KMS-11 (cell line): ENCODE results near the gene ZMYND10.
A peak's percentile ranks its signal among the peaks of the same experiment; 100 is the strongest.

Experiments used
- H2AFZ ChIP-seq: fragments of 200-600 bp; sonication (generic); 2 replicates; pipeline ENCODE4 v1.6.1; 2016; ENCODE audit warnings: antibody characterized with exemption, mixed run types, low read depth
- H3K27ac ChIP-seq: fragments of 200-600 bp; sonication (generic); 2 replicates; pipeline ENCODE4 v1.6.1; 2016; ENCODE audit warnings: mild to moderate bottlenecking, mixed run types
- H3K27me3 ChIP-seq: fragments of 200-600 bp; sonication (generic); 2 replicates; pipeline ENCODE4 v1.6.1; 2017; ENCODE audit warnings: mild to moderate bottlenecking, low read depth, mixed run types, moderate library complexity; ENCODE audit not compliant: insufficient read depth
- H3K36me3 ChIP-seq: fragments of 200-600 bp; sonication (generic); 2 replicates; pipeline ENCODE4 v1.6.1; 2017; ENCODE audit warnings: mild to moderate bottlenecking, mixed run types; ENCODE audit not compliant: insufficient read depth
- H3K4me1 ChIP-seq: fragments of 200-600 bp; sonication (generic); 2 replicates; pipeline ENCODE4 v1.6.1; 2016; ENCODE audit warnings: mild to moderate bottlenecking, low read depth, mixed run types; ENCODE audit not compliant: poor library complexity, severe bottlenecking
- H3K4me2 ChIP-seq: fragments of 200-600 bp; sonication (generic); 2 replicates; pipeline ENCODE4 v1.7.0; 2016; ENCODE audit warnings: mild to moderate bottlenecking, mixed run types
- H3K4me3 ChIP-seq: fragments of 200-600 bp; sonication (generic); IDR thresholded peaks from 2 replicates; pipeline ENCODE4 v1.6.1; 2017; ENCODE audit warnings: low read depth, low read length, mixed read lengths; ENCODE audit not compliant: insufficient read depth
- H3K79me2 ChIP-seq: fragments of 200-600 bp; sonication (generic); 2 replicates; pipeline ENCODE4 v1.6.1; 2016; ENCODE audit warnings: low read depth, mixed run types; ENCODE audit not compliant: insufficient read depth
- H3K9ac ChIP-seq: fragments of 200-600 bp; sonication (generic); 2 replicates; pipeline ENCODE4 v1.6.1; 2016; ENCODE audit warnings: mild to moderate bottlenecking, mixed run types
- H4K20me1 ChIP-seq: fragments of 200-600 bp; sonication (generic); 2 replicates; pipeline ENCODE4 v1.6.1; 2016; ENCODE audit warnings: mild to moderate bottlenecking, mixed run types; ENCODE audit not compliant: insufficient read depth
- CTCF ChIP-seq: fragments of 200-600 bp; sonication (generic); conservative IDR thresholded peaks from 2 replicates; pipeline ENCODE4 v1.6.1; 2017; ENCODE audit warnings: low read depth, mild to moderate bottlenecking, antibody characterized with exemption, low read length, moderate library complexity, mixed read lengths

ZMYND10 gene

GRCh38 chr3:50327943-50328691, 17.4 kb downstream of the ZMYND10 start, which contains the start of gene TUSC2:
Gene TUSC2 (minus strand): TSS chr3:50328223. CDS start chr3:50328099, 124 bp downstream.
- no peak for TF ChIP-seq CTCF
- Histone ChIP-seq H3K4me1 (no peaks in the 10 kb centered on the region), H3K4me2 (peak within 1 kb of the TSS; percentile 48), H4K20me1 (no peaks in the 10 kb centered on the region), H3K27me3 (no peaks in the 10 kb centered on the region), H3K79me2 (peaks cover 8% of the 10 kb centered on the region; the same call in 1 of the 2 replicates), H2AFZ (0 out of 2 replicates have a peak within 1 kb of the TSS, but pooled peaks have one; percentile 8), H3K9ac (peak within 1 kb of the TSS; percentile 77; the same call in 1 of the 2 replicates), H3K27ac (peak within 1 kb of the TSS; percentile 43; the same call in 1 of the 2 replicates), H3K36me3 (no peaks in the 10 kb centered on the region), H3K4me3 (peak within 1 kb of the TSS; percentile 92)

- Histone ChIP-seq H3K27ac (no peak overlapping the region), H2AFZ (no peak overlapping the region), H3K9ac (peak overlapping the region; percentile 77; the same call in 1 of the 2 replicates), H3K4me2 (peak overlapping the region; percentile 48), H3K36me3 (no peaks in the 10 kb centered on the region), H3K27me3 (no peaks in the 10 kb centered on the region), H3K4me1 (peaks cover under 1% of the 10 kb centered on the region), H3K79me2 (peaks cover 8% of the 10 kb centered on the region; the same call in 1 of the 2 replicates), H3K4me3 (no peak overlapping the region), H4K20me1 (no peaks in the 10 kb centered on the region)
- no peak for TF ChIP-seq CTCF
Measured at GRCh38 chr3:50327129-50327528, 18.4 kb downstream of the ZMYND10 start.

GRCh38 chr3:50326182-50326541, 19.4 kb downstream of the ZMYND10 start:
- Histone ChIP-seq H2AFZ (no peak overlapping the region), H3K9ac (no peak overlapping the region), H3K4me1 (peaks cover 4% of the 10 kb centered on the region), H3K27ac (no peak overlapping the region), H3K4me3 (no peak overlapping the region), H3K36me3 (no peaks in the 10 kb centered on the region), H3K27me3 (no peaks in the 10 kb centered on the region), H3K4me2 (no peak overlapping the region), H4K20me1 (no peaks in the 10 kb centered on the region), H3K79me2 (peaks cover 8% of the 10 kb centered on the region; the same call in 1 of the 2 replicates)
- no peak for TF ChIP-seq CTCF

- TF ChIP-seq CTCF: no peak
- Histone ChIP-seq H3K27me3 (no peaks in the 10 kb centered on the region), H3K4me1 (peaks cover 4% of the 10 kb centered on the region), H2AFZ (no peak overlapping the region), H3K4me2 (no peak overlapping the region), H3K36me3 (no peaks in the 10 kb centered on the region), H3K4me3 (no peak overlapping the region), H3K79me2 (peaks cover 8% of the 10 kb centered on the region; the same call in 1 of the 2 replicates), H3K27ac (no peak overlapping the region), H4K20me1 (no peaks in the 10 kb centered on the region), H3K9ac (no peak overlapping the region)
Measured at GRCh38 chr3:50325497-50326181, 19.9 kb downstream of the ZMYND10 start.
